MCF 10A (cell line): ENCODE data around the gene CSTF1. TPM values are rescaled to one million over a fixed set of nuclear protein-coding genes. Genes with fewer than 3 reads are reported as not detected.
"Not testable (repeated sequence)": the region's sequence is repeated elsewhere in the genome, so short reads cannot be mapped to it uniquely, and the experiment has no call there.

Experiments used
- BruUV-seq: library from RNA; stranded (reverse); fragments of 400-500 nt; replicated peaks from 2 replicates; lab custom pipeline; 2021; lab: Mats Ljungman, UMichigan
- CTCF ChIA-PET: fragments of 300-600 bp; sonication (Branson Sonifier 250); formaldehyde crosslinking; extraction: SDS; loops from one replicate; lab custom pipeline; 2021; ENCODE audit warnings: antibody characterized with exemption, inconsistent platforms; lab: Yijun Ruan, JAX
- POLR2A ChIA-PET: fragments of 300-600, 350-650 bp; sonication (Branson Sonifier 250); formaldehyde crosslinking; extraction: SDS; loops from one replicate; lab custom pipeline; 2020; ENCODE audit warnings: antibody characterized with exemption, inconsistent platforms; lab: Yijun Ruan, JAX
- DNase-seq: peaks from one replicate; pipeline ENCODE4 v3.0.0-alpha.2; 2018; ENCODE audit not compliant: unreplicated experiment
- H3K27ac Mint-ChIP-seq: one replicate; pipeline ENCODE4 v1.8.0; 2022; ENCODE audit warnings: mild to moderate bottlenecking, low read depth, mixed read lengths; ENCODE audit not compliant: unreplicated experiment
- H3K27me3 Mint-ChIP-seq: one replicate; pipeline ENCODE4 v1.8.0; 2022; ENCODE audit warnings: mixed read lengths; ENCODE audit not compliant: insufficient read depth, unreplicated experiment
- H3K36me3 Mint-ChIP-seq: one replicate; pipeline ENCODE4 v1.8.0; 2022; ENCODE audit warnings: mild to moderate bottlenecking, moderate library complexity, mixed read lengths; ENCODE audit not compliant: insufficient read depth, unreplicated experiment
- H3K4me1 Mint-ChIP-seq: one replicate; pipeline ENCODE4 v1.8.0; 2022; ENCODE audit warnings: mixed read lengths; ENCODE audit not compliant: insufficient read depth, unreplicated experiment
- H3K4me3 Mint-ChIP-seq: one replicate; pipeline ENCODE4 v1.8.0; 2022; ENCODE audit warnings: mild to moderate bottlenecking, moderate library complexity, mixed read lengths; ENCODE audit not compliant: unreplicated experiment
- H3K9me3 Mint-ChIP-seq: one replicate; pipeline ENCODE4 v1.8.0; 2022; ENCODE audit warnings: mixed read lengths; ENCODE audit not compliant: unreplicated experiment
- intact Hi-C: fragments of 100-400 bp; cut with micrococcal nuclease; formaldehyde crosslinking; loops from 2 replicates; pipeline ENCODE4 v1.14.1; 2022
- total RNA-seq: library from RNA; stranded (reverse); gene quantifications from 2 replicates; pipeline ENCODE4 v1.2.3, GENCODE V29; 2022
- TF ChIP-seq, protein P1 (sequence below): fragments of 200-600 bp; IDR thresholded peaks from one replicate; pipeline ENCODE4 v1.8.0; 2022; ENCODE audit warnings: antibody characterized with exemption, mild to moderate bottlenecking; ENCODE audit not compliant: unreplicated experiment

Gene CSTF1
- total RNA-seq, 1 experiment from 2014 or later: 35.1 TPM

DNA sequence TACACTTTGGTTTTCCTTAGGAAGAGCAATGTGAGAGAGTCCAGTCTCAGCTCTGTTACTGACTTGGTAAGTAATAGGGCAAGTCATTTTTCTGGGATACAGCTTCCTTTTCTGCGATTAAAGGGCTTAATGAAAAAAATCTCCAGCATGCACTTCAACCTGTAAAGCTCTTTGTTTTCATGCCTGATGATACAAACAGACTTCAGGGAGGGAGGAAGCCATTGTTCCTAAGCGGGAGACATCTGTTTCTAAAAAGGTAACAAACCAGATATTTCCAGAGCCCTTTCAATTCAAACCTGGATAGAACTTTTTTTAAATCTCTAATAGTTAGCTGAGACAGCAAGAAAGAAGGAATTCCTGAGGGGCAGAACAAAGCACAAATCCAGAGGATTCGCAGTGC lies 14.5 kb downstream of the CSTF1 start:
- peaks cover 95% of the 10 kb centered on the region for H3K36me3 Mint-ChIP-seq
- intact Hi-C loops: no loop called here
- H3K27me3 Mint-ChIP-seq: no peaks in the 10 kb centered on the region
- POLR2A ChIA-PET: interaction anchor here (2.5 kb wide), 1 partner anchor 14 kb away, joined by 10 read pairs; the partner anchor contains the start of genes AURKA and CSTF1
- DNase-seq: no peak
- BruUV-seq: no TSS peak
- TF ChIP-seq, protein P1, sequence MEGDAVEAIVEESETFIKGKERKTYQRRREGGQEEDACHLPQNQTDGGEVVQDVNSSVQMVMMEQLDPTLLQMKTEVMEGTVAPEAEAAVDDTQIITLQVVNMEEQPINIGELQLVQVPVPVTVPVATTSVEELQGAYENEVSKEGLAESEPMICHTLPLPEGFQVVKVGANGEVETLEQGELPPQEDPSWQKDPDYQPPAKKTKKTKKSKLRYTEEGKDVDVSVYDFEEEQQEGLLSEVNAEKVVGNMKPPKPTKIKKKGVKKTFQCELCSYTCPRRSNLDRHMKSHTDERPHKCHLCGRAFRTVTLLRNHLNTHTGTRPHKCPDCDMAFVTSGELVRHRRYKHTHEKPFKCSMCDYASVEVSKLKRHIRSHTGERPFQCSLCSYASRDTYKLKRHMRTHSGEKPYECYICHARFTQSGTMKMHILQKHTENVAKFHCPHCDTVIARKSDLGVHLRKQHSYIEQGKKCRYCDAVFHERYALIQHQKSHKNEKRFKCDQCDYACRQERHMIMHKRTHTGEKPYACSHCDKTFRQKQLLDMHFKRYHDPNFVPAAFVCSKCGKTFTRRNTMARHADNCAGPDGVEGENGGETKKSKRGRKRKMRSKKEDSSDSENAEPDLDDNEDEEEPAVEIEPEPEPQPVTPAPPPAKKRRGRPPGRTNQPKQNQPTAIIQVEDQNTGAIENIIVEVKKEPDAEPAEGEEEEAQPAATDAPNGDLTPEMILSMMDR: no peak
- H3K4me3 Mint-ChIP-seq: no peak overlapping the region
- no peaks in the 10 kb centered on the region for H3K4me1 Mint-ChIP-seq
- CTCF ChIA-PET: interaction anchor here (1.1 to 1.5 kb wide), 3 partner anchors 9 to 14 kb away, joined by 3 to 12 read pairs (median 9); partner anchors contain the start of gene CSTF1
- no peaks in the 10 kb centered on the region for H3K9me3 Mint-ChIP-seq
- no peak overlapping the region for H3K27ac Mint-ChIP-seq

DNA sequence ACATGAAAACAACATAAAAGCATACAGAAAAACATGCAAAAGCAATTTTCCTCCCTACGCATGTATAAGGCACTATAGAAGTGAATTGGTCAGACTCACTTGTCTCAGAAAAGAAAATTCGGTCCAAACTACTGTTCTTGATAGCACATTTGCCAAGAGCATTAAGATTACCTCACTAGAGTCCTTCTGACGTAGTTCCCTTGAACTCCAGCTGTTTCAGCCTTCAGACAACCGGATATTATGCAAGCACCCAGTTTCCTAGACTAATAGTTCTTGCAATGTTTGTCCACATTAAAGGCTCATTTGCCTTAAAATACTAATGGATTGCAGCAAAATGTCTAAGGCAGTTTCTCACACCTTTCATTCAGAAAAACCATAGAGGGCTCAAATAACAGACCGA lies 17.1 kb downstream of the CSTF1 start:
- no peak overlapping the region for H3K27ac Mint-ChIP-seq

DNA sequence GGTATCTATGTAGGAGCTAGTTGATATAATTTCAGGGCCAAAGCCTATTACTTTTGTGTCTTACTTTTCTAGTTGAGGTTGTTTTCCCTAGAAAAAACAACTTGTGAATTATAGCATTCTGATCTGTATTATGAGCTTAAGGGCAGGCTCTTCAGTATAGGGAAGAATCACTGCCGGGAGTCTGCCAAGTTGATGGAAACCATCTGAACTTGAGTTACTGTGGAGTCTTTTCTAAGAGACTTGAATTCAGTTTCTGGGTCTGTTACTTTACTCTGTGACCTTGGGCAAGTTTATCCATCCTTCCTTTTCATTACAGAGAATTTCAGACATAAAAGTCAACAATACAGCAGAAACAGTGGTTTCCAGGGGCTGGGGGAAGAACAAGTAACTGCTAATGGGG lies 17.5 kb downstream of the CSTF1 start:
- ChIA-PET POLR2A (interaction anchor here (1.2 kb wide), 1 partner anchor 13 kb away, joined by 4 read pairs; no protein-coding TSS in a partner anchor), CTCF (interaction anchor here (1.2 to 1.4 kb wide), 2 partner anchors 9 to 13 kb away, joined by 3 to 5 read pairs; no protein-coding TSS in a partner anchor)
- no TSS peak for BruUV-seq
- H3K36me3 Mint-ChIP-seq: peaks cover 89% of the 10 kb centered on the region
- DNase-seq: no peak
- no peak overlapping the region for H3K4me3 Mint-ChIP-seq
- intact Hi-C loops: no loop called here
- no peak overlapping the region for H3K27ac Mint-ChIP-seq
- no peaks in the 10 kb centered on the region for H3K9me3 Mint-ChIP-seq
- TF ChIP-seq, protein P1: no peak
- no peaks in the 10 kb centered on the region for H3K4me1 Mint-ChIP-seq
- no peaks in the 10 kb centered on the region for H3K27me3 Mint-ChIP-seq

More for the DNA sequence above, 17.1 kb downstream of the CSTF1 start:
- ChIA-PET POLR2A (interaction anchor here (1.2 kb wide), 1 partner anchor 13 kb away, joined by 4 read pairs; no protein-coding TSS in a partner anchor), CTCF (interaction anchor here (0.7 to 1.4 kb wide), 3 partner anchors 9 to 12 kb away, joined by 3 to 5 read pairs (median 3); no protein-coding TSS in a partner anchor)
- no TSS peak for BruUV-seq
- H3K4me1 Mint-ChIP-seq: no peaks in the 10 kb centered on the region
- no peak overlapping the region for H3K4me3 Mint-ChIP-seq
- H3K36me3 Mint-ChIP-seq: peaks cover 93% of the 10 kb centered on the region
- TF ChIP-seq, protein P1: no peak
- H3K9me3 Mint-ChIP-seq: no peaks in the 10 kb centered on the region
- DNase-seq: no peak
- intact Hi-C loops: no loop called here
- no peaks in the 10 kb centered on the region for H3K27me3 Mint-ChIP-seq

DNA sequence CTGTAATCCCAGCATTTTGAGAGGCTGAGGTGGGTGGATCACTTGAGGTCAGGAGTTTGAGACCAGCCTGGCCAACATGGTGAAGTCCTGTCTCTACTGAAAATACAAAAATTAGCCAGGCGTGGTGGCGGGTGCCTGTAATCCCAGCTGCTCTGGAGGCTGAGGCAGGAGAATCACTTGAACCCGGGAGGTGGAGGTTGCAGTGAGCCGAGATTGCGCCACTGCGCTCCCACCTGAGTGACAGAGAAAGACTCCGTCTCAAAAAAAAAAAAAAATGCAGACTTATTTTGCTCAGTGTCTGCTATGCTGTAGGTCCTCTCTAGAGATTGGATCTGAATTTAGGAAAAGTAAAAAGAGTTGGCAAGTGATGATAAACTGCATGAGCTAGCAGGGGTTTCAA lies 18.8 kb downstream of the CSTF1 start:
- BruUV-seq, H3K27me3 Mint-ChIP-seq, H3K9me3 Mint-ChIP-seq, DNase-seq, H3K27ac Mint-ChIP-seq, H3K4me1 Mint-ChIP-seq, intact Hi-C loops, H3K4me3 Mint-ChIP-seq: not testable (repeated sequence)
- POLR2A ChIA-PET: interaction anchor here (0.6 to 0.9 kb wide), 2 partner anchors 19 to 52 kb away, joined by 3 to 5 read pairs; partner anchors contain the start of genes AURKA, CSTF1 and FAM210B
- CTCF ChIA-PET: interaction anchor here (0.6 to 1.2 kb wide), 2 partner anchors 163 to 211 kb away, joined by 3 read pairs; partner anchors contain the start of gene MC3R
- peaks cover 75% of the 10 kb centered on the region for H3K36me3 Mint-ChIP-seq
